ENCODE measurements around the gene RTTN.

RTTN gene

GRCh38 chr18:70194227-70194890 lies 11.1 kb downstream of the RTTN start:
- no peak overlapping the region for H3K9ac ChIP-seq (ENCODE audit: low read depth, low read length, poor library complexity, severe bottlenecking)
- no peak overlapping the region for H3K4me2 ChIP-seq (ENCODE audit: low read depth, low read length, poor library complexity, severe bottlenecking)
- H3K36me3 ChIP-seq (ENCODE audit: insufficient read depth, low read length), result peaks cover 93% of the 10 kb centered on the region
- H3K4me1 ChIP-seq (ENCODE audit: insufficient read depth, low read length, poor library complexity, severe bottlenecking), result no peaks in the 10 kb centered on the region
- no peak overlapping the region for H3K4me3 ChIP-seq (ENCODE audit: low read length, poor library complexity, severe bottlenecking)
- H3K79me2 ChIP-seq (ENCODE audit: insufficient read depth, low read length), result no peaks in the 10 kb centered on the region
- no peaks in the 10 kb centered on the region; the same call in 1 of the 2 replicates for H3F3A ChIP-seq (ENCODE audit: low read depth)
- TF ChIP-seq CTCF (conservative IDR thresholded peaks at IDR 0.05; ENCODE audit: low read length) (no peak), EZH2phosphoT487 (IDR thresholded peaks at IDR 0.05; ENCODE audit: borderline replicate concordance) (no peak)
- no peaks in the 10 kb centered on the region for H3K9me3 ChIP-seq (ENCODE audit: insufficient read depth, low read depth, low read length)
- no peaks in the 10 kb centered on the region for H3K27me3 ChIP-seq (ENCODE audit: insufficient read depth, low read length, poor library complexity, severe bottlenecking)
- no peaks in the 10 kb centered on the region for H4K20me1 ChIP-seq (ENCODE audit: insufficient read depth, low read length, poor library complexity, severe bottlenecking)
- H3K9me2 ChIP-seq (replicated peaks; ENCODE audit: low read depth, low read length), result no peaks in the 10 kb centered on the region
- no peak overlapping the region for H2AFZ ChIP-seq (ENCODE audit: low read length)

GRCh38 chr18:70190529-70190928 lies 15.0 kb downstream of the RTTN start:
- no peak overlapping the region for H3K4me3 ChIP-seq (ENCODE audit: low read length, poor library complexity, severe bottlenecking)
- TF ChIP-seq EZH2phosphoT487 (IDR thresholded peaks at IDR 0.05; ENCODE audit: borderline replicate concordance) (no peak), CTCF (conservative IDR thresholded peaks at IDR 0.05; ENCODE audit: low read length) (no peak)
- H3K4me2 ChIP-seq (ENCODE audit: low read depth, low read length, poor library complexity, severe bottlenecking), result no peak overlapping the region
- peaks cover 91% of the 10 kb centered on the region for H3K36me3 ChIP-seq (ENCODE audit: insufficient read depth, low read length)
- H3F3A ChIP-seq (ENCODE audit: low read depth), result no peaks in the 10 kb centered on the region
- no peaks in the 10 kb centered on the region for H3K27me3 ChIP-seq (ENCODE audit: insufficient read depth, low read length, poor library complexity, severe bottlenecking)
- H3K4me1 ChIP-seq (ENCODE audit: insufficient read depth, low read length, poor library complexity, severe bottlenecking), result no peaks in the 10 kb centered on the region
- 0 out of 2 replicates have a peak, but pooled peaks cover 1% of the 10 kb centered on the region for H3K79me2 ChIP-seq (ENCODE audit: insufficient read depth, low read length)
- H3K9me3 ChIP-seq (ENCODE audit: insufficient read depth, low read depth, low read length), result no peaks in the 10 kb centered on the region
- H3K9me2 ChIP-seq (replicated peaks; ENCODE audit: low read depth, low read length), result no peaks in the 10 kb centered on the region
- H4K20me1 ChIP-seq (ENCODE audit: insufficient read depth, low read length, poor library complexity, severe bottlenecking), result no peaks in the 10 kb centered on the region
- H2AFZ ChIP-seq (ENCODE audit: low read length), result no peak overlapping the region
- no peak overlapping the region for H3K9ac ChIP-seq (ENCODE audit: low read depth, low read length, poor library complexity, severe bottlenecking)

- Histone ChIP-seq H3K27me3 (ENCODE audit: insufficient read depth, low read length, poor library complexity, severe bottlenecking) (no peaks in the 10 kb centered on the region), H3K9me3 (ENCODE audit: insufficient read depth, low read depth, low read length) (no peaks in the 10 kb centered on the region), H3K4me1 (ENCODE audit: insufficient read depth, low read length, poor library complexity, severe bottlenecking) (no peaks in the 10 kb centered on the region), H3K4me2 (ENCODE audit: low read depth, low read length, poor library complexity, severe bottlenecking) (no peak overlapping the region), H3K9me2 (replicated peaks; ENCODE audit: low read depth, low read length) (no peaks in the 10 kb centered on the region), H3K36me3 (ENCODE audit: insufficient read depth, low read length) (peaks cover 85% of the 10 kb centered on the region; the same call in 1 of the 2 replicates), H4K20me1 (ENCODE audit: insufficient read depth, low read length, poor library complexity, severe bottlenecking) (no peaks in the 10 kb centered on the region), H3F3A (ENCODE audit: low read depth) (no peaks in the 10 kb centered on the region), H3K9ac (ENCODE audit: low read depth, low read length, poor library complexity, severe bottlenecking) (no peak overlapping the region), H2AFZ (ENCODE audit: low read length) (no peak overlapping the region), H3K4me3 (ENCODE audit: low read length, poor library complexity, severe bottlenecking) (no peak overlapping the region), H3K79me2 (ENCODE audit: insufficient read depth, low read length) (peaks cover 12% of the 10 kb centered on the region; the same call in 1 of the 2 replicates)
- TF ChIP-seq CTCF (conservative IDR thresholded peaks at IDR 0.05; ENCODE audit: low read length) (no peak), EZH2phosphoT487 (IDR thresholded peaks at IDR 0.05; ENCODE audit: borderline replicate concordance) (no peak)
Observed at GRCh38 chr18:70188113-70188512, 17.4 kb downstream of the RTTN start.
